ENCODE data around the gene S100Z.
A peak's percentile ranks its signal among the peaks of the same experiment; 100 is the strongest.

Gene S100Z

DNA sequence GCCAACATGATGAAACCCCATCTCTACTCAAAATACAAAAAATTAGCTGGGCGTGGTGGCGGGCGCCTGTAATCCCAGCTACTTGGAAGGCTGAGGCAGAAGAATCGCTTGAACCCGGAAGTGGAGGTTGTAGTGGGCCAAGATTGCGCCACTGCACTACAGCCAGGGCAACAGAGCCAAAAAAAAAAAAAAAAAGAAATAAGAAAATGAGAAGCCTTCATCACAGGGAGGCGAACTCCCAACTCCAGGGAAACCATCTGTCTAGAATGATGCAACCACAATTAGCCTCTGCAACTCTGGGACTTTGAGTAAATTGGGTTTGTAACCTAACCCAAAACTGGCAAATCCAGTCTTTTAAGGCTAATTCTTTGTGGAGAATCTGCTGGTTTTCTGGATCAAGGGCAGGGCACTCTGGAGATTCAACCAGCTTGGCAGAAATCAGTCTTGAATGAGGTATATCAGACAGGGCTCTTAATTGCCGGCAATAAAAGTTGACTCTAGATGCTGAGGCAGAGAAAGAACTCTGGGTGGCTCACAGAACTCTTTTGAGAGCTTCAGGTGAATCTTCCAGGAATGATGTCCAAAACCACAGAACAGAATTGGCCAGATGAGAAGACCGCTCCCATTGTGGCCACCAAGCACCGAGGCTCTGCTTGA, 9.9 kb downstream of the S100Z start:
- H3K27me3 ChIP-seq (ENCODE audit: insufficient read depth, insufficient read length): no peaks in the 10 kb centered on the region
- no peak overlapping the region for H3K9ac ChIP-seq (ENCODE audit: insufficient read length, low read depth)
- H3K4me3 ChIP-seq (ENCODE audit: insufficient read length, low read depth): no peak overlapping the region
- no peaks in the 10 kb centered on the region for H3K36me3 ChIP-seq (ENCODE audit: insufficient read depth, insufficient read length, low read length)
- no peak for DNase-seq (ENCODE audit: low read depth, low spot score)
- H3K4me1 ChIP-seq (ENCODE audit: insufficient read depth, insufficient read length): peaks cover 2% of the 10 kb centered on the region
- TF ChIP-seq YY1 (IDR thresholded peaks at IDR 0.05; ENCODE audit: insufficient read depth, insufficient read length) (no peak), SUZ12 (IDR thresholded peaks at IDR 0.05; ENCODE audit: extremely low read depth, insufficient read depth, insufficient read length) (no peak), ZNF274 (IDR thresholded peaks at IDR 0.05; ENCODE audit: low read depth, low read length) (no peak)
- peaks cover 21% of the 10 kb centered on the region; the same call in 1 of the 2 replicates for H3K9me3 ChIP-seq (ENCODE audit: insufficient read depth, low read length)

DNA sequence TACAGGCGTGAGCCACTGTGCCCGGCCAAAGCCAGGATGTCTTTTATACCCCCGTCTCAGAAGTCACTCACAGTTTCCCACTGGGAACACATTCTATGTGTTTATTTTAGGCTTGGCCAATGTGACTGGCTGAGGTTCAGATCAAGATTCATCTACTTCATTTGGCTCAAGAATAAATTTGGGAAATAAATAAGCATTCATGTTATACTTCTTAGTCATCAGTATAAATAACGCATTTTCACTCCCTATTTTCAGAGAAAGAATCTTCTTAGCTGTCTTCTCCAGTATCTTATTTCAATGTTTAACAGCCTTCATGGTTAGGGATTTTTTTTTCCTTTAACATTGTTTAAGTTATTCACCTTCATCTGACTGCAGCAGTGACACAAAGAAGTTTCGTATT, 11.8 kb downstream of the S100Z start:
- TF ChIP-seq YY1 (IDR thresholded peaks at IDR 0.05; ENCODE audit: insufficient read depth, insufficient read length): no peak
- no peak for TF ChIP-seq ZNF274 (IDR thresholded peaks at IDR 0.05; ENCODE audit: low read depth, low read length)
- no peak for TF ChIP-seq SUZ12 (IDR thresholded peaks at IDR 0.05; ENCODE audit: extremely low read depth, insufficient read depth, insufficient read length)
- Histone ChIP-seq H3K9me3 (ENCODE audit: insufficient read depth, low read length) (0 out of 2 replicates have a peak, but pooled peaks cover 2% of the 10 kb centered on the region), H3K27me3 (ENCODE audit: insufficient read depth, insufficient read length) (no peaks in the 10 kb centered on the region), H3K4me1 (ENCODE audit: insufficient read depth, insufficient read length) (no peaks in the 10 kb centered on the region), H3K36me3 (ENCODE audit: insufficient read depth, insufficient read length, low read length) (no peaks in the 10 kb centered on the region), H3K4me3 (ENCODE audit: insufficient read length, low read depth) (no peak overlapping the region), H3K9ac (ENCODE audit: insufficient read length, low read depth) (no peak overlapping the region)
- no peak for DNase-seq (ENCODE audit: low read depth, low spot score)

DNA sequence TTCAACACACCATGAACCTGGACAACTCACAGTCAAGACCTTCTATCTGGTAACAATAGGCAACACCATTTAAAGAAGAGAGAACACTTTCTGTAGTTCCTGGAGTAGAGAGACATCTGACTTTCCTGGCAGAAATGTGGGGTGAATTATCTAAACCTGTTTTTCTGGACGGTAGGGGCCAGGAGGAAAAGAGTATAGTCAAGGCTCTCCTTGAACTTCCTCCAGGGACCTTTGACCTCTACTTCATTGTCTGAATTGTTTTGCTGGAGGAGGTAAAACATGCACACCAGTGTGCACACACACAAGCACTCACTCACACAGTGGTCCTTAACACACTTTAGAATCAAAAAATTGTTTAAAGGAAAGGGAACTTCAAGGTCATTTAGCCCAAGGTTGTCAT, 13.2 kb downstream of the S100Z start:
- H3K9ac ChIP-seq (ENCODE audit: insufficient read length, low read depth): no peak overlapping the region
- DNase-seq (ENCODE audit: low read depth, low spot score): no peak
- no peak overlapping the region for H3K4me3 ChIP-seq (ENCODE audit: insufficient read length, low read depth)
- no peaks in the 10 kb centered on the region for H3K27me3 ChIP-seq (ENCODE audit: insufficient read depth, insufficient read length)
- no peaks in the 10 kb centered on the region for H3K36me3 ChIP-seq (ENCODE audit: insufficient read depth, insufficient read length, low read length)
- no peaks in the 10 kb centered on the region for H3K4me1 ChIP-seq (ENCODE audit: insufficient read depth, insufficient read length)
- H3K9me3 ChIP-seq (ENCODE audit: insufficient read depth, low read length): no peaks in the 10 kb centered on the region
- no peak for TF ChIP-seq ZNF274 (IDR thresholded peaks at IDR 0.05; ENCODE audit: low read depth, low read length)
- no peak for TF ChIP-seq YY1 (IDR thresholded peaks at IDR 0.05; ENCODE audit: insufficient read depth, insufficient read length)
- no peak for TF ChIP-seq SUZ12 (IDR thresholded peaks at IDR 0.05; ENCODE audit: extremely low read depth, insufficient read depth, insufficient read length)

DNA sequence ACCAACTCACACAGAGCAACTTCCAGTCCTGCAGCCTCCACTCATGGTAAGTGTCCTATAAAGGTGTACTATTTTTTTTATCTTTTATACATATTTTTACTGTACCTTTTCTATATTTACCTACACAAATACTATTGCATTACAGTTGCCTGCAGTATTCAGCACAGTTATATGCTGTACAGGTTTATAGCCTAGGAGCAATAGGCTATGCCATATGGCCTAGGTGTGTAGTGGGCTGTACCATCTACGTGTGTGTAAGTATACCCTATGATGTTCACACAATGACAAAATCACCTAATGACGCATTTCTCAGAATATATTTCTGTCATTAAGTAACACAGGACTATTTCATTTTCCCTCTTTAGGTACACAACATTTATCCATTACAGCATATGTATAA, 16.7 kb downstream of the S100Z start:
- Histone ChIP-seq H3K27me3 (ENCODE audit: insufficient read depth, insufficient read length) (no peaks in the 10 kb centered on the region), H3K4me3 (ENCODE audit: insufficient read length, low read depth) (no peak overlapping the region), H3K36me3 (ENCODE audit: insufficient read depth, insufficient read length, low read length) (no peaks in the 10 kb centered on the region), H3K9me3 (ENCODE audit: insufficient read depth, low read length) (no peaks in the 10 kb centered on the region), H3K4me1 (ENCODE audit: insufficient read depth, insufficient read length) (no peaks in the 10 kb centered on the region), H3K9ac (ENCODE audit: insufficient read length, low read depth) (no peak overlapping the region)
- no peak for DNase-seq (ENCODE audit: low read depth, low spot score)
- TF ChIP-seq SUZ12 (IDR thresholded peaks at IDR 0.05; ENCODE audit: extremely low read depth, insufficient read depth, insufficient read length) (no peak), ZNF274 (IDR thresholded peaks at IDR 0.05; ENCODE audit: low read depth, low read length) (no peak), YY1 (IDR thresholded peaks at IDR 0.05; ENCODE audit: insufficient read depth, insufficient read length) (no peak)

DNA sequence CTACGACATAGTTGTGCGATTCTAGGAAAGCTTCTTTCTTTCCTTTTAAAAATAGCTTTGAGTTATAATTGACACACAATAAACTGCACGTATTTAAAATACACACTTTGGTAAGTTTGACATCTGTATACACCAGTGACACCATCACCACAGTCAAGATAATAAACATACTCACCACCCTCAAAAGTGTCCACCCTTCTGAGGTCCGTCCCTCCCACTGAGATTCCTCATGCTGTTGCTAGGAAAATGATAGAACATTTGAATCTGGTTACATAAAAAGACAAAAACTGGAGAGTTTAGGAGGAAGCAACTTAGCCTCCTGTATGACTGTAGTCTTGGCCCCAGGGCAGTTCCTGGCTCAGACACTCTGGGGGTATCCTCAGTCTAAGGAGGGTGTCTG, 17.2 kb downstream of the S100Z start:
- H3K4me3 ChIP-seq (ENCODE audit: insufficient read length, low read depth): no peak overlapping the region
- no peak for TF ChIP-seq SUZ12 (IDR thresholded peaks at IDR 0.05; ENCODE audit: extremely low read depth, insufficient read depth, insufficient read length)
- no peak for TF ChIP-seq ZNF274 (IDR thresholded peaks at IDR 0.05; ENCODE audit: low read depth, low read length)
- TF ChIP-seq YY1 (IDR thresholded peaks at IDR 0.05; ENCODE audit: insufficient read depth, insufficient read length): no peak
- H3K9ac ChIP-seq (ENCODE audit: insufficient read length, low read depth): no peak overlapping the region
- H3K36me3 ChIP-seq (ENCODE audit: insufficient read depth, insufficient read length, low read length): no peaks in the 10 kb centered on the region
- H3K9me3 ChIP-seq (ENCODE audit: insufficient read depth, low read length): no peaks in the 10 kb centered on the region
- H3K4me1 ChIP-seq (ENCODE audit: insufficient read depth, insufficient read length): no peaks in the 10 kb centered on the region
- H3K27me3 ChIP-seq (ENCODE audit: insufficient read depth, insufficient read length): no peaks in the 10 kb centered on the region
- DNase-seq (ENCODE audit: low read depth, low spot score): no peak

DNA sequence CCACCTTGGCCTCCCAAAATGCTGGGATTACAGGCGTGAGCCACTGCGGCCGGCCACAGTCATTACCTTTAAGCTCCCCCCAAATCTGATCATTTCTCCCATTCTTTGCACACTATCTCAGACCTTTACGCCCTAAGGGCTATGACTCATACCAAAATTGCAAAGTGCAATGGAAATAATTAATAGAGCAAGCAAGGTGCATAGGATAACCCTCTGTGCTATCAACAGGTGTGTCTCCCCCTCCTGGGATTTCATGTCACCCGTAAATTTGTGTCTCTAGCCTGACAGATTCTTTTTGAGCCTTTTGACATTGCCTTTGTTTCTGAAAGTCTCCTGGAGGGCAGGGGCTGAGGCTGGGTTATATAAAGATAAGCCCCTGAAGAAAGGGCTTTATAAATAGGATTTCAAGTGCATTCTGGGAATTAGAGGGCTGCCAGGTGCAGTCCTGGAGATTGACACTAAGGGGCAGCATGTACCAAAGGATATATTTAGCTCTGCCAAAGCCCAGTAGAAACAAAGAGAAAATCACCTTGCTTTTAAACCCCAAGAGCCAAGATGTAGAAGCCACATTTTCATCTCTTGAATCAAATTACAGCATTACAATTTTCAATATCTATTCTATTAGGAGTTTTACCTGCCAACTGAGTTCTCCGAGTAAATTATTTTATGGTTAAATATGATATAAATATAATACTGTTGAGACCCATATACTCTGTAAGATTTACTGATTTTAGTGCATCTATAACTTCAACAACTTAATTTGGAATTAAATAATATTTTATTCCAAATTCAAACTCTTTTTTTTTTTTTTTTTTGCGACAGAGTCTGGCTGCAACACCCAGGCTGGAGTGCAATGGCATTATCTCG, 18.2 kb downstream of the S100Z start:
- Histone ChIP-seq H3K4me1 (ENCODE audit: insufficient read depth, insufficient read length) (no peaks in the 10 kb centered on the region), H3K9me3 (ENCODE audit: insufficient read depth, low read length) (no peaks in the 10 kb centered on the region), H3K36me3 (ENCODE audit: insufficient read depth, insufficient read length, low read length) (no peaks in the 10 kb centered on the region), H3K4me3 (ENCODE audit: insufficient read length, low read depth) (no peak overlapping the region), H3K27me3 (ENCODE audit: insufficient read depth, insufficient read length) (no peaks in the 10 kb centered on the region), H3K9ac (ENCODE audit: insufficient read length, low read depth) (no peak overlapping the region)
- no peak for TF ChIP-seq YY1 (IDR thresholded peaks at IDR 0.05; ENCODE audit: insufficient read depth, insufficient read length)
- TF ChIP-seq ZNF274 (IDR thresholded peaks at IDR 0.05; ENCODE audit: low read depth, low read length): no peak
- no peak for TF ChIP-seq SUZ12 (IDR thresholded peaks at IDR 0.05; ENCODE audit: extremely low read depth, insufficient read depth, insufficient read length)
- peak; percentile 50 for DNase-seq (ENCODE audit: low read depth, low spot score)

DNA sequence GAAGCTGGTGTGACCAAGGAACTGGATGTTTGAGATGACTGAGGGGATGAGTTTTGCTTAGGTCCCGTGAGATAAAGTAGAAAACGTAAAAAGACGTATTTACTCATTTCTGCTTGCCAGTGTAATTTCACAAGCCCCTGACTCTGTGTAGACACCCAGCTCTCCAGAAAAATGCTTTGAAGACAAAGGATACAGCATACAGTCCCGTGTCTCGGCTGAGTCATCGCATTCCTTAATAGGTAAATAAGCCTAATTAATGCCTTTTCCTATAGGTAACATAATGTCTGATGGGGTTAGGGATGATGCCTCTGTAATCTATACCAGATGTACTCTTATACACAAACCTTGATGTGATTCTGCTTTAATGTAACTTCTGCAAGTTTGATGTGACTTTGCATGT, 20.2 kb downstream of the S100Z start:
- Histone ChIP-seq H3K4me3 (ENCODE audit: insufficient read length, low read depth) (no peak overlapping the region), H3K9me3 (ENCODE audit: insufficient read depth, low read length) (no peaks in the 10 kb centered on the region), H3K27me3 (ENCODE audit: insufficient read depth, insufficient read length) (no peaks in the 10 kb centered on the region), H3K4me1 (ENCODE audit: insufficient read depth, insufficient read length) (no peaks in the 10 kb centered on the region), H3K9ac (ENCODE audit: insufficient read length, low read depth) (no peak overlapping the region), H3K36me3 (ENCODE audit: insufficient read depth, insufficient read length, low read length) (no peaks in the 10 kb centered on the region)
- no peak for DNase-seq (ENCODE audit: low read depth, low spot score)
- TF ChIP-seq YY1 (IDR thresholded peaks at IDR 0.05; ENCODE audit: insufficient read depth, insufficient read length) (no peak), SUZ12 (IDR thresholded peaks at IDR 0.05; ENCODE audit: extremely low read depth, insufficient read depth, insufficient read length) (no peak), ZNF274 (IDR thresholded peaks at IDR 0.05; ENCODE audit: low read depth, low read length) (no peak)

All from NT2/D1 (cell line).